Stimulated activated CD8-positive, alpha-beta memory T cell treated with anti-CD3 and anti-CD28 coated beads, Interleukin-2, amount 100 ng/mL, for 1 hour (primary cell): ENCODE results near the gene CUZD1.

Source experiments
- DNase-seq, 2 donors: peaks; one replicate each; pipeline ENCODE4 v3.0.0-alpha.2; 2020; ENCODE audit warnings: low read depth in 2 of 2

The CUZD1 gene

GRCh38 chr10:122856902-122857301 lies 11.2 kb upstream of the CUZD1 start:
- no peak for DNase-seq

GRCh38 chr10:122855745-122856144 lies 10.1 kb upstream of the CUZD1 start:
- DNase-seq, result no peak

- DNase-seq, result no peak
Observed at GRCh38 chr10:122854648-122855047, 9.0 kb upstream of the CUZD1 start.

- no peak for DNase-seq
Observed at GRCh38 chr10:122853665-122854313, 8.1 kb upstream of the CUZD1 start.

- DNase-seq, result no peak
Observed at GRCh38 chr10:122852261-122852660, 6.6 kb upstream of the CUZD1 start.

- no peak for DNase-seq
Observed at GRCh38 chr10:122850705-122851640, 5.3 kb upstream of the CUZD1 start.

GRCh38 chr10:122849900-122850605 lies 4.4 kb upstream of the CUZD1 start:
- DNase-seq, result no peak

- no peak for DNase-seq
Observed at GRCh38 chr10:122849090-122849489, 3.4 kb upstream of the CUZD1 start.

GRCh38 chr10:122847782-122848604 lies 2.3 kb upstream of the CUZD1 start:
- DNase-seq, result no peak

GRCh38 chr10:122844146-122844545 lies 1.5 kb downstream of the CUZD1 start:
- DNase-seq, result no peak

GRCh38 chr10:122841569-122841968 lies 4.1 kb downstream of the CUZD1 start:
- no peak for DNase-seq

GRCh38 chr10:122839505-122839904 lies 6.2 kb downstream of the CUZD1 start:
- DNase-seq, result no peak

- DNase-seq, result no peak
Observed at GRCh38 chr10:122838880-122839279, 6.8 kb downstream of the CUZD1 start.

GRCh38 chr10:122835908-122836307 lies 9.7 kb downstream of the CUZD1 start:
- DNase-seq, result no peak

GRCh38 chr10:122830965-122831353 lies 14.7 kb downstream of the CUZD1 start:
- DNase-seq, result no peak

- DNase-seq, result no peak
Observed at GRCh38 chr10:122830273-122830964, 15.2 kb downstream of the CUZD1 start.

- no peak for DNase-seq
Observed at GRCh38 chr10:122829454-122829853, 16.2 kb downstream of the CUZD1 start.

GRCh38 chr10:122828716-122829255 lies 16.9 kb downstream of the CUZD1 start:
- no peak for DNase-seq

- DNase-seq, result no peak
Observed at GRCh38 chr10:122827302-122827701, 18.4 kb downstream of the CUZD1 start.

- no peak for DNase-seq
Observed at GRCh38 chr10:122822973-122823690, 22.5 kb downstream of the CUZD1 start.
